NCI-H526 treated with DMSO at 0.1 percent for 48 hours (cell line): Measurements from ENCODE around the gene OR1F1.
"Not testable (repeated sequence)": the region's sequence is repeated elsewhere in the genome, so short reads cannot be mapped to it uniquely, and the experiment has no call there.

ENCODE experiments used
- DNase-seq: peaks from one replicate; lab custom pipeline; 2025; lab: John Stamatoyannopoulos, UW

Gene OR1F1

GRCh38 chr16:3150346-3151218 is 37.4 kb upstream of the OR1F1 start:
- DNase-seq = peak; percentile 86

GRCh38 chr16:3152027-3152276 is 36.1 kb upstream of the OR1F1 start:
- no peak for DNase-seq

GRCh38 chr16:3152277-3152990 is 35.6 kb upstream of the OR1F1 start:
- DNase-seq = peak; percentile 70

DNA sequence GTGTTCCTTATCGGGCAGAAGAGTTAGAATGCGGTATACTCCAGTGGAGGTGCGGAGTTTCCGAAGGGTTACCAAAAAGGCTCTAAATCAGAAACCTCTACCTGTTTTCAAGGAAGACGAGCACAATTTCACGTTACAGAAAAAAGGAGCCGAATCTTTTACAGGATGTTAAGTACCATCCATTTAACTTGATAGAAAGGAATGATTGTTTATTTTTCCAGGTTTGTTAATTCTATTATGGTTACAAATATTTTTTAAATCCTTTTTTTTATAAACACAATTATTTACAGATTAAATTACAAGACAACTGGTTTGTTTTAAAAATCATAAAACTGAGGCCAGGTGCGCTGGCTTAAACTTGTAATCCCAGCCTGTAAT is 35.0 kb upstream of the OR1F1 start:
- DNase-seq = no peak

- DNase-seq = no peak
Observed at GRCh38 chr16:3155181-3155580, 32.8 kb upstream of the OR1F1 start.

- no peak for DNase-seq
Observed at GRCh38 chr16:3155972-3156371, 32.0 kb upstream of the OR1F1 start.

DNA sequence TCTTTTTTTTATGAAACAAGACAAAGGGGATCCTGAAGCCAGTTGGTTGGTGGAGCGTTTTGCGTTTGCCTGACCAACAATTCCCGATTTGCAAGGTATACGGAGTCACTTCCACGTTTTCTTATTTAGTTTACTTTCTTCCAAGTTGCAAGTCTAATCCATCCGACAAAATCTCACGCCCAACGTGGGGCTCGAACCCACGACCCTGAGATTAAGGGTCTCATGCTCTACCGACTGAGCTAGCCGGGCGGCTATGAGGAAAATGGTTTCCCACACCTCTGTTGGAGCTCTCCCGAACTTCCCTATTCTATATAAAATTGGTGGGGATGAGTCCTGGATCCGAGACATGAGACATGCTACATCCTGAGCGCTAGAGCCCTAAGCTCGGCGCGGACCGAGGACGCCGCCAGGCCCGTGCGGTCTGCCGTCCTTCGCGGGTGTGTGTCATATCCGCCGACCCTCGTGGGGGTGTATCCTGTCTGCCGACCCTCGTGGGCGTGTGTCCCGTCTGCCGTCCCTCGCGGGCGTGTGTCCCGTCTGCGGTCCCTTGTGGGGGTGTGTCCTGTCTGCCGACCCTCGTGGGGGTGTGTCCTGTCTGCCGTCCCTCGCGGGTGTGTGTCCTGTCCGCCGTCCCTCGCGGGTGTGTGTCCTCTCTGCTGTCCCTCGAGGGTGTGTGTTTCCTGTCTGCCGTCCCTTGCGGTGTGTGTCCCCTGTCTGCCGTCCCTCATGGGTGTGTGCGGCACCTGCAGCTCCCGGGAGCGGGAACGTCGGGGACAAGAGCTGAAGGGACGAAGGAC is 30.6 kb upstream of the OR1F1 start:
- DNase-seq = peak; percentile 45

GRCh38 chr16:3158026-3158509 is 29.9 kb upstream of the OR1F1 start:
- DNase-seq = no peak

DNA sequence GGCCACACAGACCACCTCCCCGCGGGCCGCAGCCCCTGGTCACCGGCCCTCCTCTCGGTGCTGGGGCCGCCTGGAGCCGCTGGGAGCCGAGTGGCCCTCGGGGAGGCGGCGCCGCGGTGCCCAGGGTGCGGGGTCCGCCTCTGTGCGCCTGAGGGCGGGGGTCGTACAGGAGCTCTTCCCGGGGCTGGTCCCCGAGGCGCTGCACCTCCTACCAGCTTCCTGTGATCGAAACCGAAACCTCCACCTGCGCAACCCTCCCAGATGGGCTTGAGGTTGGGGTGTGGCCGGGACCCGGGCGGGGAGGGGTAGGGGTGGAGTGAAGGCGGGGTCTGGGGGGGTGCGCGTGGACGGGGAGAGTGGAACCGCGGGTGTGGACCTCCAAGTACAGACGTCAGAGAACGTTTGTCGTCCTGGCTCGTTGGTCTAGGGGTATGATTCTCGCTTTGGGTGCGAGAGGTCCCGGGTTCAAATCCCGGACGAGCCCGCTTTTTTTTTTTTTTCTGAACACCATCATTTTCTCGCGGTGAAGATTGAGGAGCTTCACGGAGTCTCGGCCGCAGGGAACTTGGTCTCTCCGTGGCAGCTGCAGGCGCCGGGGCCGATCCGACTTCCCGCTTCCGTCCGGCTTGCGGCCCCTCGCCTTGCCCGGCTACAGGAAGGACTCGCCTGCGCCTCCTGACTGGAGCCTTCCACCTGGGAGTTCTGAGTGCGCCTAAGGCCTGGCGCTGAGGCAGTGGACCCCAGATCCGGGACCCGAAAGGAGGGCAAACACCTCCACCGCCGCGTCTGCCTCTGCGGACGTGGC is 29.3 kb upstream of the OR1F1 start:
- peak; percentile 44 for DNase-seq

DNA sequence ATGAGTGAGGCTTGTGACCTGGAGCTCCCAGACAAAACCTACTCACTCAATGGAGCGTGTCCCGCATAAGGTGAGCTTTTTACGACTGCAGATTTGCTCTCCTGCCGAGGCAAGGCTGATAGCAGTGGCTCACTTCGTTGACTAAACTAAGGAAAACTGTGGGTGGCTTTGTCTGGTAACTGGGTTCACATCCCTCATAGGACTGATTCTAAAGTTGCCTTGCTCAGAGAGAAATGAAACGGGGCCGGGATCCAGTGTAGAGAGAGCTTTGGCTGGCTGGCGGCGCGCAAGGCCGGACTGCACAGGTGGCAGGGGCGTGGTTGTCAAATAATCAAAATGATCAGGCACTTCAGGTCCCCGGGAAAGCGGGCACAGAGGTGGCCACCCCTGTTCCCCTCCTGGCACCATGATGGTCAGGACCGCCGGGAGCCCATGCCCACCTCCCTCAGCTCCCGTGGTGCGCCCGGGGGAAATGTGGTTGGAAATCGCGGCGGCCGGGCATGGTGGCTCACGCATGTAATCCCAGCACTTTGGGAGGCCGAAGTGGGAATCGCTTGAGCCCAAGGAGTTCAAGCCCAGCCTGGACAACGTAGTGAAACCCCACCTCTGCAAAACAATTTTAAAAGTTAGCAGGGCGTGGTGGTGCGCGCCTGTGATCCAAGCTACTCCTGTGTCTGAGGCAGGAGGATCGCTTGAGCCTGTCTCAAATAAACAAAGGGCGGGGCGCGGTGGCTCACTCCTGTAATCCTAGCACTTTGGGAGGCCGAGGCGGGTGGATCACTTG is 26.6 kb upstream of the OR1F1 start:
- peak; percentile 33 for DNase-seq

- DNase-seq = no peak
Observed at GRCh38 chr16:3164121-3164991, 23.6 kb upstream of the OR1F1 start.

GRCh38 chr16:3165111-3165822 is 22.7 kb upstream of the OR1F1 start:
- DNase-seq = no peak

- DNase-seq = no peak
Observed at GRCh38 chr16:3166505-3166886, 21.5 kb upstream of the OR1F1 start.

DNA sequence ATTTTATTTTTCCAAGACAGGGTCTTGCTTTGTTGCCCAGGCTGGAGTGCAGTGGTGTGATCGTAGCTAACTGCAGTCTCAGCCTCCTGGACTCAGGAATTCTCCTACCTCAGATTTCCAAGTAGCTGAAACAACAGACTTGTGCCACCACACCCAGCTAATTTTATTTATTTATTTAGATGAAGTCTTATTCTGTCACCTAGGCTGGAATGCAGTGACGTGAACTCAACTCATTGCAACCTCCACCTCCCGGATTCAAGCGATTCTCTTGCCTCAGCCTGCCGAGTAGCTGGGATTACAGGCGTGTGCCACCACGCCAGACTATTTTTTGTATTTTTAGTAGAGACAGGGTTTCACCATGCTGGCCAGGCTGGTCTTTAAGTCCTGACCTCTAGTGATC is 19.3 kb upstream of the OR1F1 start:
- not testable (repeated sequence) for DNase-seq

DNA sequence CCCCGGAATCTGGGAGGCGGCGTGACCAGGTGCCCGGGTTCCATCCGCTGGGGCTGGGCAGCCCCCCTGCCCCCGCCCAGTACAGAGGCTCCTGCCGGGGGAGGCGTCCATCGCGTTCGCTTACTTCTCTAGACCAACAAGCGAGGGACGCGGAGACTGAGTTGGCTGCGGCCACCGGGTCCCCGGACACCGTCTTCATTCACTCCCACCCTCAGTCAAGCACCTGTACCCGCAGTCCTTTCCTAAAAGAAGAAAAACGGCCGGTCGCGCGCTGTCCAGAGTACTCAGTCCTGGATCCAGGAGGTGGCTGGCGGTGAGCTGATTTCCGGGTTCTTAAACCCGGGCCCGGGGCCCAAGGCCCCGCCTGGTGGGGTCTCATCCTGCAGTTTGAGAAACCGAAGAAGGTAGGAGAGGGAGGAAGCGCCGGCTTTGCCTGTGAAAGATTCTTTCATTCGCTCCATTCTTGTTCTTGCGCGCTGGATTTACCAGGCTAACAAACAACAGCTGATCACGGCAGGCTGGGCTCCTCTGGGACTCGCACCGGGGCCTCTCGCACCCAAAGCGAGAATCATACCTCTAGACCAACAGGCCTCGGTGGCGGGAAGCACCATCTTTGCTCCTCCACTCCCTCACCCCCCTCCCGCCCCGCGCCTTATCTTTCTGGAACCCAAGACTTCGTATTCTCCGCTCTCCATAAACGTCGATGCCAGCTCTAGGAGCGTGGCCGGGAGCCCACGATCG is 17.4 kb upstream of the OR1F1 start:
- no peak for DNase-seq

DNA sequence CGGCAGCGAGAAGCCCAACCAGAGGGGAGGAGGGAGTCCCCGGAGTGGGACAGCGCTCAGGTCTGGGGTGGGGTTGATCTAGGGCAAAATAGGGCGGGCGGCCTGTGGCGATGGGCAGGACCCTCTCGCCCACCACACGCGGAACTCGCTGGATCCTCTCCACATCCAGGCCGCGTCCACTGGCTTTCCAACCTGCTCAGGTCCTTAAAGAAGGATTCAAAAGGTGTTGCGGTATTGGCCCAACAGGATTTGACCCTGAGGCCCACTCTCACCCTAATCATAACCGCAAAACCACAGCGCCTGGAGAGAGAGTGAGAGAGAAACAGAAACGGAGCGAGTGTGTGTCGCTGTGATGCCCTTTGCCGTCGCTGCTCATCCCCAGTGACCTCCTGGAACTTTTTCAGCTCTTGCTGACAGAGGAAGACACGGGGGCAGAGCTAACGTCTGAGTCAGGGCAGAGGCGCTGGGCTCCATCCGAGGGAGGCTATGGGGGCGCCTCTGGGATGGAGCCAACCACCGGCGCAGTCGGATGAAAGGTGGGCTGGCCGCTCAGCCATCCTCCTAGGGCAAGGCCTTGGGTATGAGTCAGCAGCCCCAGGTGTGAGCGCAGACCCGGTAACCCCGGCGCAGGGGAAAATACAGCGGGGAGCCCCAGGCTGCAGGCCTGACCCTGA is 16.7 kb upstream of the OR1F1 start:
- no peak for DNase-seq

DNA sequence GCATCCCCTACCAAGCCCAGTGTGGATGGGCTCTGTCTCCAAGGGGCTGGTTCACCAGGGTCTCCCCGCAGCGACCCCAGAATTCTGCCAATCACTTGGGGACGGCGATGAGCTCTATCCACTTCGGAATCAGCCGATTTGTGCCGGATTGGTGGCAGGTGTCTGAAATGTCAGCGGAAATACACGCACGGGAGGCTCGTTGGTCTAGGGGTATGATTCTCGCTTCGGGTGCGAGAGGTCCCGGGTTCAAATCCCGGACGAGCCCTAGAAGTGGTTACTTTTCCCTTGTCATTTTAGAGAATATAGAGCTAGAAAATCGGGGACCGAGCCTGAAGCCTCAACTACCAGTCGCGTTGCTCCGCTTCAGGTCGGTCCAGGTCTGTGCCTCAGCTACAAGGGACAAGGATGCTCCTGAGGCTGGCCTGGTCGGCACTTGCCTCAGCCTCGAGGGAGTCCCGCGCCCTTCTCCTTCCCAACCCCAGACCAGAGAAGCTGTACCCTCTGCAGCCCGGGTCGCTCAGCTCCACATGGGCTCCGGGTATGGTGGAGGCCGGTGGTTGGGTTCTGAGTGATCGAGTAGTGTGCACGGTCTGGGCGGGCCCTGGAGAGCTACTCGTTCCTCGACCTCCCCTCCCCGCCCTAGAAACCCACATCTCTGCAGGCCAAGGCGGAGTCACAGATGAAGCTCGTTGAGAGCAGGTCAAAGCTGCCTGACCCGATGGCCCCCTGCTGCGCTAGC is 16.0 kb upstream of the OR1F1 start:
- no peak for DNase-seq
